GF-D8 (cell line): ENCODE measurements around the gene DDX10.
"Not testable (repeated sequence)": the region's sequence is repeated elsewhere in the genome, so short reads cannot be mapped to it uniquely, and the experiment has no call there.

Experiments used
- DNase-seq: peaks from one replicate; lab custom pipeline; 2025; lab: John Stamatoyannopoulos, UW

DDX10 gene

DNA sequence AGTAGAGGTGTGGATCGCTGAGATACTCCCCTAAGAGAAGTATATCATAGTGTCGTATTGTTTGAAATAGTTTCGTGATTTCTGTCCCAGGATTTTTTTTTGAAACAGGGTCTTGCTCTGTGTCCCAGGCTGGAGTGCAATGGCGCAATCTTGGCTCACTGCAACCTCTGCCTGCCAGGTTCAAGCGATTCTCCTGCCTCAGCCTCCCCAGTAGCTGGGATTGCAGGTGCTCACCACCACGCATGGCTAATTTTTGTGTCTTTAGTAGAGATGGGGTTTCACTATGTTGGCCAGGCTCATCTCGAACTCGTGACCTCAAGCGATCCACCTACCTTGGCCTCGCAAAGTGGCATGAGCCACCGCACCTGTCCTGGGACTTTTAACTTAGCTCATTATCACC, 159.1 kb downstream of the DDX10 start:
- not testable (repeated sequence) for DNase-seq

DNA sequence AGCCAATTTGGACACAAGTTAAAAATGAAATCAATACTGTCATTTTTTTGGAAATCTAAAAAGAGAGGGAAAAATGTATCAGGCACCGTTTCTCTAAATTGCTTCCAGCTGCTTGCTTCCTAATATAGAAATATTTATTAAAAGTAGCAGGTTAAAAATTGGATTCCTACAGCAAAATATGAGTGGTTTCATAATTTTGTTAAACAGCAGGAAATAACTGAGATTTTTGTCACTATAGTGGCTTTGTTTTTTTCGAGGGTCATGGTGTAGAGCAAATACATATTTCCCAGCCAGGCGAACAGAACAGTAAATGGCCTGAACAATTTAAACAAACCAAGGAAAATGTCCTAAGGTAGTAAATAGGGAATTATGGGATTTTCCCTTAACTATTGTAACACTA, 159.7 kb downstream of the DDX10 start:
- DNase-seq: no peak

DNA sequence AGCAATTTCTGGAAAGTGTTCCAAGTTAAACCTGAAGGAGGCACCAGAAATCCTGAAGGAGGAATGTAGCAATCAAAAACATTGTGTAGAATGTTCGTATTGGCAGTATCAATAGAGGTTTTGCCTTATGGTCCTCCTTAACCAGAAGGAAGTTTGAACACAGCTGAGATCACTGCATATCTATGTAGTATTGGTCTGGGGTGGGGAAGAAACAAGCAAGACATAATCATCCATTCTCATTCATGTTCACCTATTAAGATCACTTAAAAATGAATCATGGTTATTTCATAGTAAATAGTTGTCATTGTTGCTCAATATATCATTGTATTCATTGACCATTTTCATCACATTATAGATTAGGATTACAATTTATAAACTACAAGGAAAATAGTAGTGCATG, 160.5 kb downstream of the DDX10 start:
- DNase-seq: no peak

DNA sequence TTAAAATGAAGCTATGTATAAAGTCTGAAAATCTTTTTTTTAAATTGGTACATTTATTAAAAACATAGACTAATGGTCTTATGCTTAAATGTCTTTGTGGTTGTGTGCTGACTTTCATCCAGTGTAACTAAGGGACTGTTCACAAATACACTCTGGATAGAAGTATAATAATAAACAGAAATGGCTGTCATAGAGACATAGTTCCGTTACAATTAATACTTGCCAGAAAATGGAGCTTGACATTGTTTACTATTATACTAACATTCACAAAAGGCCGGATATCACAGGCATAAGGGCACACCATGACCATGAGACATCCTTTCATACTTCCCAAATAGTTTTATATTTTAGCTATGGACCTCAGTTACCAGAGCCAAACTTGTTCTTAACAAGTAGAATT, 161.3 kb downstream of the DDX10 start:
- no peak for DNase-seq

DNA sequence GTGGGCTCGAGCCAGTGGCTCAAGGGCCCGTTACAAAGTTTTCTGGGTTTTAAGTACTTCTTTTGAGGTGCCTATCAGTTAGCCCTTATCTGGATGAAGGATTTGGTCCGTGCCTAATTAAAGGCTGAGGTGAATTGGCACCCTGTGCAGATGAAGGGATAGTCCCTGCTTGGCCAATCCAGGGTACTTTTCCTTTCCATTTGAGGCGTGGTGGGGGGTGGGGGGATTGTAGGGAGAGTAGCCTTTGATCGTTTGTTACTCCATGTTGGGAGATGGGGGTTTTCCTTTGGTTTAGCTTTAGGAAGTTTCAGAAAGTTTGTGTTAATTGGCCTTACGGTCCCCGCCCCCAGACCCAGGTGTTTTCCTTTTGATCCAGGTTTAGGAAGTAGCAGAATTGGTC, 170.8 kb downstream of the DDX10 start:
- no peak for DNase-seq

DNA sequence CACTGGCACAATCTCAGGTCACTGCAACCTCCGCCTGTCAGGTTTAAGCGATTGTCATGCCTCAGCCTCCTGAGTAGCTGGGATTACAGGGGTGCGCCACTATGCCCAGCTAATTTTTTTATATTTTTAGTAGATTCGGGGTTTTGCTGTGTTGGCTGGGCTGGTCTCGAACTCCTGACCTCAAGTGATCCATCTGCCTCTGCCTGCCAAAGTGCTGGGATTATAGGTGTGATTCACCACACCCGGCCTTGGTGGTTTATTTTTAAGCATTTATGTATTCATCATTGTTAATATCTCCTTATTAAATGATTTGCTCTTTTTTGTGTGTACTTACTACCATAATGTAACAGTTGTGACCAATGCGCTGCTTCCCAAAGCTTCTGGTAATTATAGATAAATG, 171.7 kb downstream of the DDX10 start:
- no peak for DNase-seq

DNA sequence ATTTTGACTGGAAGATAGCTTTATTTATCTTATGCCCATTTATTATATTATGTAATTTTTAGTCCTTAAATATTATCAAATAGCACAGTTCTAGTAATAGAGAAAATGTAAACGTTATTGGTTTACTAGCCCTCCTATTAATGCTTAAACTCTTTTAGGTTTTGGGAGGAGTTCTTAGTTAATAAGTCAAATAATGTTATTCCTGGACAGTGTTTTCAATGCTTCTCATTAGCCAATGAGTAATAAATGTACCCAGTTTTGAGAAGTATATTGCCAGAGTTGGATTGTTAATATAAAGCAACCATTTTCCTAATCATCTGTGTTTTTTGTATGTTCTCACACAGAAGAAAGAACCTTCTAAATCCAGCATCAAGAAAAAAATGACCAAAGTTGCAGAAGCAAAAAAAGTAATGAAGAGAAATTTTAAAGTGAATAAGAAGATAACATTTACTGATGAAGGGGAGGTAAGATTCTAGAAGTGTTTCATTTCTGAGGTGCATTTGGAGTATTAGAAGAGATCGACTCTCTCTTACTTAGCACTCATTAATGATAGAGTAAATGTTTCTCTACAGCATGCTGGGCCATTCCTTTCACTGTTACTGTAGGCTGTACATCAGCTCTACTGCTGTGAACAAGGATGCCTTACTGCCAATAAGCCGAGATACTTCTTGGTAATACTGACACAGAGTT, 173.4 kb downstream of the DDX10 start:
- DNase-seq: no peak

DNA sequence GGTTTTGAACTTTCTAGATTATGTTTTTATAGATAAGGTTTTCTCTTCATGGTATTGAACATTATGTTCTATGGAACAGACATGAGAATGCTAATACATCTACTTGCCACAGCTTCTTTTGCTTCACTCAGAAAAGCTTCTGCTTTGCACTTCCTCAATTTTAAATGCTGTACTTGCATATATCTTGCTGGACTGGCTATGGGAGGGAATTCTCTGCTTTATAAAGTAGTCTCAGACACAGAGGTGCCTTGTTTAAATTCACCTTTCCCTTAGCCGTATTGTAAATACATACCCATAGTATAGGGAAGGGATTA, 173.9 kb downstream of the DDX10 start:
- peak; percentile 63 for DNase-seq

DNA sequence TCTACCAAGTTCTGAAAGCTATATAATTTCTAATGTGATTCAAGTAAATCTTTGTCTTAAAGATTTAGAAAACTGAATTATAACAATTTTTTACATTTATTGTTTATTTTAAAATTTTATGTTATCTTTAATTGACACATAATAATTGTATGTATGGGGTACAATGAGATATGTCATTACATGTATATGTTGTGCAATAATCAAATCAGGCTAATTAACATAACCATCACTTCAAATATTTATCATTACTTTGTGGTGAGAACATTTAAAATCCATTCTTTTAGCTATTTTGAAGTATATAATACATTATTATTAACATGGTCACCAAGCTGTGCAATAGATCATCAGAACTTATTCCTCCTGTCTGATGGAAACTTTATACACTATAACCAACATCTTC, 181.1 kb downstream of the DDX10 start:
- DNase-seq: no peak

DNA sequence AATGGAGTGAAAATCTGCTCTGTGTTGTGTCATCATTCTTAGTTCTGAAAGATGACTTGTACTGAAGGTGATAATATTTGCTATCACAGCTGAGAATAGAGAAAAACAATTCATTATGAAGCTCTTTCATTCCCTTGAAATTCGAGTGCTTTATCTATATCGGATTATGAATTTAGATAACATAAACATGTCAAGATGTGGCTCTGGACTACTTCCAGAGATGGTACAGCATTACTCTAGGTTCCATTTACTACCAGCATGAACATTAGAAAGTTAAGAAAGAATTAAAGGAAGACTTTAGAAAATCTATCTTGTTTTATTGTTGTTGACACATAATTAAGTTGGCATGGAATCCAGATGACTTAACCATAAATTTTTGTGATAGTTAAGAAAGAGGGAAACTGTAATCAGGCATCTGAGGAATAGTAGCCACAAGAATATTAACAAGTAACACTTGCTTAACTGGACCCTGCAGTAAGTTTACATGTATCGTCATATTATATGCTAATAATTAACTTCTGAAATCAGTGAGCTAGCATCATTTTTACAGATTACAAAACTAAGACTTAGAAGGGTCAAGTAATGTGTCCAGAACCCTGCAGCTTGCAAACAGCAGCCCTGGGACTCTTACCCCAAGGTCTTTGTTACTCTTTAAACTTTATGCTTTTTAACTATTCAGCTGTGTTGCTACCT, 182.6 kb downstream of the DDX10 start:
- no peak for DNase-seq

DNA sequence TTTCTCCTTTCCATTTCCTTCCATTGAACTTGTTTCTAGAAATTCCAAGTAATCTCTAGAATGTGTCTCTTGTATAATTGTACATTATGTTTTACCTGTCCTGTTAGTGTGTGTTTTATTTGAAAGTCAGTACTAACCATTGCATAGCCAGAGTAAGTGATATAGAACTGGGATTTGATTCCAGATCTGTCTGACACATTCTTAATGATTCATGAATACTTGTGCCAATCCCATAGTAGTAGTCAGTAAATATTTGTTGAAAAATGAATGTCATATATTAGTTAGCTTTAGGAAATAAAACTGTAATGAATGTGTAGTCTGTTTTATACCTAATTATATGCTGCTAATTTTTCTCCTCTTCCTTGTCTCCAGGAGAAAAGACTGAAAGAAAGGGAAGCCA, 186.9 kb downstream of the DDX10 start:
- DNase-seq: no peak

DNA sequence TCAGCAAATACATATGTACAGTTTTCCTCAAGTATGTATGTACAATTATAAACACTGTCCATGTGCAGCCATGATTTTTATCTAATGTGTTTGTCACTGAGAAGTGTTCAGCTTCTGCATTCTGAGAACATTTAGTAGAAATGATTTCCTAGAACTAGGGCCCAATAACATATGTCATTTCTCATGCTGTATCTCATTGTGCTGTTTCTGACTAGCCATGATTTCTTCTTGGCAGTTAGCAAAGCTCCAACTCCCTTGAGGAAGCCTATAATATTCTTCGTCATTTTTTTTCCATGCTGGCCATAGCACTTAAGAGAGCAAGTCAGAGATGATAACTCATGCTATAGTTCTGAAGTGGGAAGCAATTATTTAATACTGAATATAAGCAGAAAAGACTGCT, 187.8 kb downstream of the DDX10 start:
- DNase-seq: peak; percentile 47

DNA sequence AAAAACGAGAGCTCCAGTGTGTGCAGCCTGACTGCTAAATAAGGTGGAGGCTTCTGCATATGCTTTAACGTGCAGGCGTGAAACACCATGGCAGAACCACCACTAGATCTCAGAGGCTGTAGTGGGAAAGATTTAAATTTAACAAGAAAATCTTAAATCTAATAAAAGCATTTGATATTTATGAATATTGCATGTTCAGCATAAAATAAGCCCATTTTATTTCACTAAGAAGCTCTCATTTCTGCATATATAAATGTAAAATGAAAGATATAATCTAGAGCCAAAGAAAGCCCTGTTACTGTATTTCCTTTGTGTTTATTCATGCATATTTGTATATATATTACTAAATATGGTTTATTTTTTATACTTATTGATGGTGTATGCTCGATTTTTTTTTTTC, 188.3 kb downstream of the DDX10 start:
- no peak for DNase-seq

DNA sequence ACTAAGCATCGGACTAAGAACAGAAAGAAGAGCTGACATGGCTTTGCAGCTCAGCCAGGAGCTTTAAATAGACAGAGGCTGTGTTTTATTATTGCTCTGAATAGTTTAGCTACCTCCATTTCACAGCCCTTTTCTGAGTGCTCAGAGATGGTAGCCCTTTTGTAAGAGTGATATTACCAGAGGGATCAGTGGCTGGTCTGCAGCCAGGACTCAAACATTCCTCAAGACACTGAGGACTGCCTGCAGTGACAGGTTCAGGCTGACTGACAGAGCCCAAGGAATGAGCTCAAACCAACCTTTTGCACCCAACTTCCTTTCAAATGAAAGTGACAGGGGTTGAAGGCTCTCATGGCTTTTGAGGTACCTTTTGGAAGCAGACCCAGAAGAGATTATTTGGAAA, 189.0 kb downstream of the DDX10 start:
- no peak for DNase-seq

DNA sequence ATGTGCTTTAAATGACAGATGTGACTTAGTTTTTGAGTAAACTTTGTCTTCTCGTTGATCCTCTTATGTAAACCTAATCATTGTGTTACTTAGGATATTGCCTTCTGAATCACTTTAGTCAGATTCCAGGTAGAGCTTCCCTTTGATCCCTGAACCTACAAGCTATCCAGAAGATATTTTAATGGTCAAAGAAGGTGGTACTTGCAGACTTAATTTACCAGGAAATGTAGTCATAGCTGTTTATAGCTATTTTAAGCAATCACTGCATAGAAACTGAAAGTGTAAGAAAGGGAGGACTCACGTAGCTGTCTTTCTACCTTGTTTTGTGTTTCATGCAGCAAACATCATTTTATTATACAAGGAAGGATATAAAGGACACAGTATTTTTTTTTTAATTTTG, 189.5 kb downstream of the DDX10 start:
- DNase-seq: no peak

DNA sequence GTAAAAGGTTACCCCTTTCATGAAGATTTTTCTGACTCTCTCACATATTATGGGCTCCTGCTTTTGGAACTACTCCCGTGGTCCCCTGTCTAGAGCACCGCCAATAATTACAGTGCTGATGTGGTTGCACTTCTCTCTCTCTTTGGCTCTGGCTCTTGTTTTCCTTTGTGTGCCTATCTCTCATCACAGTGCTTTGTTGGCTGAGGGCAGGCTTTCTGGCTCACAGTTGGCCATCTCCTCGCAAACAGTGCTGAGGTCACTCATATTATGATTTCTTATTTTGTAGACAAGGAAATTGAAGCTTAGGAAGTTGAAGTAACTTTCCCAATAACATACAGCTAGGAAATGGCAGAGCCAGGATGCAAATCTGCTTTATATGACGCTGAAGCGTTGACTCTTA, 192.5 kb downstream of the DDX10 start:
- DNase-seq: no peak

DNA sequence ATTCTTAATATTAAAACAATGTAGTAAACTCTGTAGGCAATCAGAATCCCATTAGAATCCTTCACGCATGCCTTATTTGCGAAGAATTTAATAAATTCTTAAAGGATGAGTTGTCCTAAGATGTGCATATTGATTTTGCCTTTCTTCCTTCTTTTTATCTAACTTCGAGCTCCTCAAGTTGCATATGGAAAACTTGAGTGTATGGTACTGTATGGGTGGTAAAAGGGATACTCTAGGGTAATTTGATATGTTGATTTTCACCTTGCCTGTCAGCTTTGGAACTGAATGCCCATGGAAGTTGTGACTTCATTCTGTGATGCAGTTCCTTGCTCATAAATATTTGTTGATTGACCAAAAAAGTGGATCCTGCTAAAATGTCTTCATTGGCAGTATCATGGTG, 193.8 kb downstream of the DDX10 start:
- DNase-seq: no peak

DNA sequence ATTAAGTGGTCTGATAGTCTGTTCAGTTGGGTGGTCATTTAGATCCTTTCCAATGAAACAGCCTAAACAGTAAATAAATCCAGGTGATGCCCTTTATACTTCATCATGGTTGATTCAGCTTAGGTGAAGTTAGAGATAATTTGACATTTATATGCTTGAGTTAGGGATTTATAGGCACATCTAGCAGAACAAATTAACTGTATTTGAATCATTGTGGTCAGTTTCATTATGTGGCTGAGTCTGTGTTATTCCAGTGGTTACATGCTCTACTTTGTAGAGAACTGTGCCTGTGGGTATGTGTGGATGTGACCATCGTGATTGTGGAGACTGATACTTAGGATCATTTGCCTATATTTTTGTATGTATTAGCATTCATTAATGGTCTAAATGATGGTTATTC, 194.6 kb downstream of the DDX10 start:
- no peak for DNase-seq

DNA sequence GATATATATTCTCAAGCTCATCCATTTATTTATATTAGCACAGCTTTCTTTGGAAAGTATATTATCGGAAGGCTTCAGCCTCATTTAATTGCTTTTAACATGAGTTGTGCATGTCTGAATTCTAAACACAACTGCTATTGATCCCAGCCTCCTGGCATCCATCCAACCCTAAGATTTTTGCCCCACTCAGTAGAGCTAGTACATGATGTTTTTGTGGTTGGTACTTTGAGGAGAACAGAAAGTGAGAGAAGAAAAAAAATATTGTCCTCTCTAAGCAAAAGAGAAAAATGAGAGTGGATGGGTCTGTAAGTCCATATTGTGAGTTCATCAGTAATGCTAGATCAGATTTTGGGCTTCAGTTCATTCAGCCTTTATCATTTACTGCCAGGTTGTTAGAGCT, 198.7 kb downstream of the DDX10 start:
- no peak for DNase-seq

DNA sequence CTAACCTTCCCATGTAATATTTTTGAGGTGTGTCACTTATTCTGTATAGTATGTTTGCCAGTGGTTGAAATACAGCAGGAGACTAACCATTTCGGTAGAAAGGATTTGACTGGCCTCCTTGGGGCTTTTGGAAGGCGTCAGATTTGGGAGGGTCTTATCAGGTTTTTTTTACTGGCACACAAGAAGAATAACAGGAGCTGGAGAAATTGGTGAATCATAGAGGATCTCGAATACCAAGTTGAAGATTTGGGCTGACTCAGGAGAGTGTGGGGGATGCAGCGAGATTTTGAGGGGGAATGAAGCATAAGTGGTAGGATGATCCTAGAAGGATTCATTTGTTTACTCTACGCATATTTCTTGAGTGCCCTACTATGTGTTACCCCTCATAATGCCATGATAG, 200.5 kb downstream of the DDX10 start:
- DNase-seq: no peak

DNA sequence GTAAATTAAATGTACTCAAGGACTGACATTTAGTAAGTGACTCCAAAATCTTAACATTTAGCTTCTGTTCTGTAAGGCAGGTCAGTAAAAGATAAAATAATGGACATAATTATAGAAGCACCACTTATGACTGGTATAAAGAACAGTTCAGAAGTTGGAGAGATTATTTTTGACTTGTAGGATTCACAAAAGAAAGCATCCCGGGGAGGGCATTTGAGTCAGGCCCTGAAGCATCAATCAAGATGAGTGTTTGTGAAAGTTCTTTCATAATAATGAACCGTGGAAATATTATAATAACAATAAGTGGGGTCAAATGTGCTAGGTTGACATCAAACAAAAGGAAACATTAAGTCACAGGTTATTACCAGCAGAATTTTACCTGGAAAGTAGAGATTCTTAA, 201.9 kb downstream of the DDX10 start:
- DNase-seq: no peak

DNA sequence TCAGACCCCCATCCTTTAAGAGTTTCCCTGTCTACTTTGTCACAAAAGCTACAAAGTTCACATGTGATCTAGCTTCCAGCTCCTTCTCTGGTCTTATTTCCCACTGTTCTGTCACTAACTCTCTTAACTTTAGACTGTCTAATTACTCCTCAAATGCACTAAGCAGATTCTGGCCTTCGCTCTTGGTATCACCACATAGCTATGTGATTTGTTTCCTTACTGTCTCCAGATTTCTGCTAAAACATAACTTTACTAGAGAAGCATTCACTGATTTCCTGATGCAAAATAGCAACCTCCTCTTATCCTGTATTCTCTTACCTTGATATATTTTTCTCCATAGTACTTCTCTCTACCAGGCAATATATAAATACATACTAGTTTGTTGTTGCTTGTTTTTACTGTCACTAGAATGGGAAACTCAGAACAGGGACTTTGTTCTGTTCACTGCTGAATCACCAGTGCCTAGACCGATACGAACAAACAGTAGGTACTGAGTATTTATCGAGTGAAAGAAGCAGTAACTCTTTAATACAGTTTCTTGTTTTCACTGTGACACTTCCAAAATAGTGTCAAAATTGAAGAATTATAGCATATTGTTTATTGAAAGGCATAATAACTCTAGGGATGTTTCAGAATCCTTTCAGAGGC, 205.6 kb downstream of the DDX10 start:
- no peak for DNase-seq

DNA sequence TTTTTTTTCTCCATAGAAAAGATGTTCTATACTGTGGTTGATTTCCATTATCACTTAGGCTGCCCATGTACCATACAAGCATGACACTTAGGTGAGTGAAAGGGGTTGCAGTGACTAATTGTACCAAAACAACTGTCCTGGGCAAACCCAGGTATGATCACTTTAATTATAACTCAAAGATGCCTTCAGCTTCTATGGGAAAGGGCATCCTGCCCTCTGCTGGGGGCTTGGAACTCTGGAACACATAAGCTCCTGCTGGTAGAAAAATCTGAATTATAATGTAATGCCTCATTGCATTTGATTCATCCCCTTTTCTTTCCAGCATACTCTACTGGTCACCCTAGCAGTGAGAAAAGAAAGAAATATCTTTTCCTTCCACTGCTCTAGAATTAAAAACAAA, 206.3 kb downstream of the DDX10 start:
- DNase-seq: no peak

DNA sequence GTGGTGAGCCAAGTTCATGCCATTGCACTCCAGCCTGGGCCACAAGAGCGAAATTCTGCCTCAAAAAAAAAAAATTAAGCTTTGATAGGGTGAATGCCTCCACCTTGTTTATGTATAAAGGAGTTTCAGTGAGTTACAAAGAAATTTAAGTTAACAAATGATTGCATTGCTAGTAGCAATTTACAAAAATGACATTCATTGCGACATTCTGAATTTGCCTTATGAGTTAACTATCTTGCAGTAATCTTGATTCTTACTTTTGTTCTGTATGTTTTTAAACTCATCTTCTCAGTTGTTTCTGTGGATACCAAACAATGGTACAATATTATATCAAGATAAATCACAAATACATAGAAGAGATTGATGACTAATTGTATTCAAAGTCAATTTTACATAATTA, 207.0 kb downstream of the DDX10 start:
- DNase-seq: no peak
